HG03108 (cell line): Measurements from ENCODE around the gene RAPGEF3.
A peak's percentile ranks its signal among the peaks of the same experiment; 100 is the strongest.

Experiments
- ATAC-seq: cut with Tn5 transposase; IDR thresholded peaks from one replicate; pipeline ENCODE4 v1.9.1; 2021; ENCODE audit warnings: moderate library complexity; ENCODE audit not compliant: unreplicated experiment

RAPGEF3 gene

GRCh38 chr12:47791351-47791746, 32.7 kb upstream of the RAPGEF3 start:
- no peak for ATAC-seq

- ATAC-seq: no peak
Measured at GRCh38 chr12:47790676-47791350, 32.1 kb upstream of the RAPGEF3 start.

- ATAC-seq: no peak
Measured at GRCh38 chr12:47789712-47790489, 31.2 kb upstream of the RAPGEF3 start.

- ATAC-seq: no peak
Measured at GRCh38 chr12:47789141-47789540, 30.5 kb upstream of the RAPGEF3 start.

GRCh38 chr12:47787596-47788319, 29.1 kb upstream of the RAPGEF3 start:
- no peak for ATAC-seq

GRCh38 chr12:47786662-47787280, 28.1 kb upstream of the RAPGEF3 start:
- ATAC-seq: no peak

GRCh38 chr12:47785887-47786661, 27.4 kb upstream of the RAPGEF3 start:
- no peak for ATAC-seq

GRCh38 chr12:47785036-47785886, 26.6 kb upstream of the RAPGEF3 start:
- no peak for ATAC-seq

- no peak for ATAC-seq
Measured at GRCh38 chr12:47783821-47784819, 25.4 kb upstream of the RAPGEF3 start.

GRCh38 chr12:47783024-47783755, 24.5 kb upstream of the RAPGEF3 start:
- ATAC-seq: no peak

GRCh38 chr12:47782372-47782770, 23.7 kb upstream of the RAPGEF3 start:
- no peak for ATAC-seq

GRCh38 chr12:47781479-47782371, 23.0 kb upstream of the RAPGEF3 start:
- no peak for ATAC-seq

- no peak for ATAC-seq
Measured at GRCh38 chr12:47779943-47780504, 21.3 kb upstream of the RAPGEF3 start.

- peak; percentile 69 for ATAC-seq
Measured at GRCh38 chr12:47779301-47779942, 20.7 kb upstream of the RAPGEF3 start.

GRCh38 chr12:47778881-47779280, 20.2 kb upstream of the RAPGEF3 start:
- no peak for ATAC-seq
